Uterus (tissue), 2 donors: ENCODE results near the gene RANBP10.

Experiments
- CTCF ChIP-seq, 4 experiments: fragments of 200-600 bp in 2 of 4; fragments of 450-650 bp in 2 of 4; sonication (generic) in 2 of 4; IDR thresholded peaks; one replicate each; pipeline ENCODE4 v1.5.1; 2016 to 2019; ENCODE audit warnings: antibody characterized with exemption in 4 of 4, mild to moderate bottlenecking in 2 of 4, moderate library complexity in 1 of 4
- POLR2A ChIP-seq, 2 donors: fragments of 450-650 bp; IDR thresholded peaks; one replicate each; pipeline ENCODE4 v1.6.1; 2016; ENCODE audit warnings: antibody characterized with exemption in 2 of 2, mild to moderate bottlenecking in 1 of 2, moderate library complexity in 1 of 2

- no peak for TF ChIP-seq CTCF (IDR thresholded peaks at IDR 0.05)
- TF ChIP-seq POLR2A (IDR thresholded peaks at IDR 0.05): no peak
Measured at GRCh38 chr16:67761924-67762323, 44.4 kb downstream of the RANBP10 start.
